A204.1 (cell line): ENCODE results near the gene KIF16B.

Experiments used
- FAIRE-seq: peaks from 2 replicates; lab custom pipeline; 2012; peaks lifted over from hg19 to GRCh38; lab: Jason Lieb, UNC

KIF16B gene

GRCh38 chr20:16517946-16518783 is 55.1 kb downstream of the KIF16B start:
- peak; percentile 84 for FAIRE-seq

- FAIRE-seq, result no peak
Observed at GRCh38 chr20:16516794-16517193, 56.5 kb downstream of the KIF16B start.

DNA sequence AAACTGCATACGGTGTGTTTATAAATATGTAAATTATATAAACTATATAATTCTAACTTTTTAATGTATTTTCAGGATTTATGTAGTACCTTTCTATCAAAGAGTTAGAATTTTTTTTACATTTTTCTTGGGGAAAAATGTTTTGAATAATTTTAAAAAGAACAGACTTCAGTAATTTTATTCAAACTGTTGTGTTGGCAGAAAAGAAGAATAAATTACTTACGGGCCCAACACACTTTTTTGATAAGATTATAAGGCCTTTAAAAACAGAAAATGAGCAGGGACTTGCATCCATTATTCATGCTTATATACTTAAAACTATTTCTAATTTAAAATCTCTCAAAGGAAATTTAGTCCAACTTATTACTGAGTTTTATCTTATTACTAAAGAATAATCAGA is 58.2 kb downstream of the KIF16B start:
- FAIRE-seq, result peak; percentile 11

GRCh38 chr20:16514140-16514539 is 59.1 kb downstream of the KIF16B start:
- FAIRE-seq, result no peak

GRCh38 chr20:16505894-16506293 is 67.4 kb downstream of the KIF16B start:
- FAIRE-seq, result no peak

DNA sequence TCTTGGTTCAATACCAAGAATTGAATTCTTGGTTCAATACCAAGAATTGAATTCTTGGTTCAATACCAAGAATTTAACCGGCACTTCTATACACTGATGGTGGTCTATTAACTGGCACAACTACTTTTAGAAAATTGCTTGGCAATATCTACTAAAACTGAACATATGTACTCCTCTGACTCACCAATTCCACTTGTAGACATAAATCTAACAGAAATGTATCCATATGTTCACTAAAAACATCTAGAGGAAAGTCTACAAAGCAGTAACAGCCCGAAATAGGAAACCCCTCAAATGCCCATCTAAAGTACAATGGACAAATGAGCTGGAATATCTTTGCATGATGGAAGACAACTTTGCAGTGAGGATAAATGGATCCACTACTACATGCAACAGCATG is 71.9 kb downstream of the KIF16B start:
- no peak for FAIRE-seq

DNA sequence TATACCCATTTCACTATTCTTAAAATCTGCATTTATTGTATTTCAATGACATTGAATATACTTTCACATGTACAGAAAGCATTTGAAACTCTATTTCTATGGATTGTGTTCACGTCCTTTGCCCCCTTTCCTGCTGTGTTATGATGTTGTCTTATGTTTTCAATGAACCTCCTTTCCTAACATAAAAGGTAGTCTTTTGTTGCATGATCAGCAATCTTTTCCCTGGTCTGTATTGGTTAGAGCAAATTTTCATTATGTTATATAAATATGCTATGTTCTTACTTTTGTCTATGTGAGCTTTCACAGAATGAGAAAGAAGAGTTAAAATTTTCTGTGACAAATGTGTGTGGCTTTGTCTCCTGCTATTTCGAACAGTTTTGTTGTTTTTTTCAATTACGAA is 73.1 kb downstream of the KIF16B start:
- no peak for FAIRE-seq

DNA sequence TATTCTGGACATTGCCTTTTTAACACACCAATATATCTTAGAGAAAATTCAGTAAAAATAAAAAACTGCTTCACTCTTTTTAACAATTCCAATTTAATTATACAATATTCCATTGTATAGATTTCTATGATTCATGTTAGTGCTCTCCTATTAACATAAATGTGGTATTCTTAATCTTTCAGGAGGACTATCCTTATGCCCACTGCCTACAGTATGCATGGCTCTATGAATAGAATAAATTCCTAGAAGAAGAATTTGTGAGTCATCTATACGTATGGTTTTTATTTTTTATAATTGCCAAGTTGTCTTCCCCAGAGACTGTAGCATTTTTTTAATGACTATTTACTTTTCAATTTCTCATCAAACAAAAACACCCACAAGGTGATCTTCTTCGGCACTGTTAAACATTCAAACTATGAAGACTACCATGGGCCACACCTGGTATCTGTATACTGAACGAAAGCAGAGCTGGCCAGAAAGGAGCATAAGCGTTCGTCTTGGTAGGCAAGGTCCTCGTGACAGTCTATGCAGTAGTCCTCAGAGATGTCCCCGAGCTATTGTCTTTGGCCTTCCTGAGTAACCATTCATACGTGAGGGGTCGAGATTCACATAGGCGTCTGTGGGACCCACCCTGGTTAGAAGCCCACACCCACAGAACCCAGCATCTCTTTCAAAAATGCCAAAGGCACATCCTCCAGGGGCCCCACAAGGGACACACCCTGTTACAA is 74.6 kb downstream of the KIF16B start:
- no peak for FAIRE-seq

GRCh38 chr20:16497896-16498295 is 75.4 kb downstream of the KIF16B start:
- FAIRE-seq, result no peak

- no peak for FAIRE-seq
Observed at GRCh38 chr20:16493486-16493885, 79.8 kb downstream of the KIF16B start.

GRCh38 chr20:16491294-16491905 is 81.8 kb downstream of the KIF16B start:
- no peak for FAIRE-seq

DNA sequence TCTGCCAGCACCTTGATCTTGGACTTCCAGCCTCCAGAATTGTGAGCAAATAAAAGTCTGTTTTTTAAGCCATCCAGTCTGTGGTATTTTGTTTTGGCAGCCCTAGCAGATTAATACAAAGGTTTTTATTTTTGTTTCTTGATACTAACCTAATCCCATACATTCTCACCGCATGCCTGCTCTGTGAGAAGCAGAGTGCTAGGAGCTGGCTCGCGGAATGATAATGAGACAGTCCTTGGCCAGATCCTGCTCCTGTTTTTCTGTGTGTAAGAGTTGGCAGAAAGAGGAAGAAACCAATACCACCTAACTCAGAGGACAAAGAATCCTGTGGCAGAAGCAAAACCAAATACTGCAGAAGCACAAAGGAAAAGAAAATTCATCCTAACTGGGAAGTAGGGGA is 82.6 kb downstream of the KIF16B start:
- no peak for FAIRE-seq

DNA sequence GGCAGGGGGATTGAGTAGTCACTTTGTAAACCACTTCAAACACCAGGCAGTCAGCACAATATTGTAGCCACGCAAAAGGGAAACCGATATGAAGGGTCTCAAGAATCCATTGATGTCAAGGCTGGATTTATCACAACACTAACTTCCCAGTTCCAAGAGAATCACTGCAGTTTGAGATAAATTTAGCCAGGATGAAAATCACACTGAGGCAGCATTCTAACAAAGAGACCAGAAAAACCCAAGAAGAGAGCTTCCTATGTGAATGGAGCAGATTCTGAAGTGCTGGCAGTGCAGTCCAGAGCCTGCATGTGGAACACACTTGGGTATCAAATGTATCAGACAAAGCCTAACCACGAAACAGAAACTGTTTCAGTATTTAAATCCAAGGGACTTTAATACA is 84.6 kb downstream of the KIF16B start:
- FAIRE-seq, result no peak

GRCh38 chr20:16488086-16488485 is 85.2 kb downstream of the KIF16B start:
- no peak for FAIRE-seq

DNA sequence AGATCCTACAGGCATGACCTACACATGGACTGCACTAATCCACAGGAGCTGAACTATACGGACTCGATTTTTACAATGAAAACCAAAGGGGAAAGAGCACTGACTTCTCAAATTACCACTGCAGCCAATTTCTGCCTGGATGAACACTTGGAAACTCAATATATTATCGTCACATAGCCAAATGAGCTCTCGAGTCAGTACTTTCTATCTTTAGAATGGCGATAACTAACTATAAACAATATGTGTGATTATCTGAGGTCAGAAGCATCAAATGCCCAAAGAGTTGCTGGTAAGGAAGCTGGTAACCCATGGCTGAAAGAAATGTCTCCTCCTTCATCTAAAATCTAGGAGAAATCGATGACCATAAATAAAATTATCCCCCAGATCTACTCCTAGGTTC is 86.7 kb downstream of the KIF16B start:
- no peak for FAIRE-seq

DNA sequence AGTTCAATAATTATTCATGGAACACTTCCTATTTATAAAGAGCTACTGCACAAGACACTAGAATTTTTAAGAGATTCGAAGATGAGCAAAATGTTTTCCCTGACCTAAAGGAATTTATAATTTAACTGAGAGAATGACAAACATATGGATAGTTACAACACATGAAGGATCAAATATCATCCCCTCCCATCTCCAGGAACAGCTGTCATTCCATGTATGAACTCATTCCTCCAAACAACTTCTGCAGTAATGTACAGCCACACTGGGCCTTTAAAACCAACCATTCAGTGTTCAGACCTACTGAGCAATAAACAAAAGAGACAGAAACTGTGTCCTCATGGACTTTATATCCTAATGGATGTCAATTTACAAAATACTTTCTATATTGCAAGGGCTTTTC is 87.8 kb downstream of the KIF16B start:
- no peak for FAIRE-seq

DNA sequence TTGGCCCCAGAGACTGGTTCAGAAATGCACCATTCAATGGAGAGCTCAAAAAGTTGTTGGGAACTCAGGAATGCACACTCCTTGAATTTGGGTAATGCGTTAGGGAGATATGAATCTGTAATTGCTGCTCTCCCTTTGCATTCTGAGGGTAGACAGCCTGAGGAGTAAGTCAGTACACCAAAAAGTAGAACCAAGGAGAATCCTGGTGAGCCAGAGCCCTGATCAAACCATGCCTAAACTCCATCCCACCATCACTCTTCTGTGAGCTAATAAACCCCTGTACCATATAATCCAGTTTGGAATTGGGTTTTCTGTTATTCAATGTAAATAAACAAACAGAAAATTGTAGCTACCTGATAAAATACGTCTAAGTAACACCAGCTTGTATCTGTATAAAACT is 90.2 kb downstream of the KIF16B start:
- no peak for FAIRE-seq

GRCh38 chr20:16481977-16482376 is 91.3 kb downstream of the KIF16B start:
- no peak for FAIRE-seq

- FAIRE-seq, result no peak
Observed at GRCh38 chr20:16479666-16480065, 93.6 kb downstream of the KIF16B start.

DNA sequence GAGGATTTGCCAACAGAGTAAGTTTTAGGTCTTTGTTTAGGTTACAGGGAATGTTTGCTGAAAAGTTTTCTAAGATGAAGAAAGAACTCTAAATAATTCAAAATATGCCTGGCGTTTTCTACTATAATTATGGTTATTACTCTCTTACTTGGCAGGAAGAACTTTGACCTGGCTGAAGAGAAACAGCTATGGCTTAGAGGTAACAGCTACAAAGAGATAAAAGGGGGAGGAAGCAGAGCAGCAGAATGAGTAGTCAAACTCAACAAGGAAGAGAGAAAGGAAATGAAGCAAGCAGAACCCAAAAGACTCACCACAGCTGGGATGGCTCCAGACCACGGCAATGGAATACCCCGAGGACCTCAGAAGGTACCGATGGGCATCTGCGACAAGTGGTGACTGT is 95.6 kb downstream of the KIF16B start:
- no peak for FAIRE-seq

GRCh38 chr20:16476032-16476431 is 97.2 kb downstream of the KIF16B start:
- peak; percentile 96 for FAIRE-seq

DNA sequence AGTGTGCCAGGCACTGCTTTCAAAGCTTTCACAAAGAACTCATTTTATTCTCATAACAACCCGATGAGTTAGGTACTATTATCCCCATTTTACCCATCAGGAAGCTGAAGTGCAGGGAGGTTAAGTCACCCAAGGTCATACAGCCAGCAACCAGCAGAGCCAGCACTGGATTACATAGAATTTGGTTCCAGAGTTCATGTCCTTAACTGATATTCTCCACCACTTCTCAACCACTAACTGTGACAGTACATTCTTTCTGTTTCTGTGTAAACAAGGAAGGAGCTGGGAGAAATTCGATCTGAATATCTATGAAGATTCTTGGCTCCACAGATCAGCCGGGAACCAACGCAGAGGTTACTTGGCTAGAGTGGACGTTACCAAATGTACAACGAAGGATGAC is 98.0 kb downstream of the KIF16B start:
- no peak for FAIRE-seq

DNA sequence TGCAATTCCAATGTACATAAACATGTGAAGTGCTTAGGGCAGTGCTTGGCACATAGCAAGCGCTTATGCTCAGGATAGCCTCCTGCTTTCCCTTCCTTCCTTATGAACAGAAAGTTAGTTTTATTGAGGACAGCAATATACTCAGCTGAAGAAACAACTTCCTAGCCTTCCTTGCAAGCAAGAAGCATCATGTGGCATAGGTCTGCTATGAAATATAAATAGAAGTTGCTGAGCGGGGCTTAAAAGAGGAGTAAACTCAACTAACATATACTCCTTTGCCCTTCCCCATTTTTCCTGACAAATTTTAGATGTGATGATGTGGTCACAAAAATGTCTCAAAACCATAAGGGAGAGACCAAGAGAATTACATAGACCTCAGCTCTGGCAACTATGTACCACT is 98.9 kb downstream of the KIF16B start:
- FAIRE-seq, result no peak
